IMR-90 (cell line): ENCODE data around the gene DNAAF2. TPM values are rescaled to one million over a fixed set of nuclear protein-coding genes. Genes with fewer than 3 reads are reported as not detected.

Experiments used
- ATAC-seq: fragments of 200-7000 bp; cut with Tn5 transposase; 2 replicates; pipeline ENCODE4 v1.9.1; 2020; ENCODE audit warnings: low read depth, mild to moderate bottlenecking, moderate library complexity
- BruUV-seq: library from RNA; stranded (reverse); fragments of 400-500 nt; replicated peaks from 2 replicates; lab custom pipeline; 2021; lab: Mats Ljungman, UMichigan
- CTCF ChIA-PET: fragments of 300-600 bp; formaldehyde crosslinking; extraction: SDS; loops from one replicate; lab custom pipeline; 2021; ENCODE audit warnings: antibody characterized with exemption; lab: Yijun Ruan, JAX
- POLR2A ChIA-PET: fragments of 300-600 bp; sonication (Branson Sonifier 250); formaldehyde crosslinking; loops from one replicate; lab custom pipeline; 2022; ENCODE audit warnings: antibody characterized with exemption; ENCODE audit not compliant: unreplicated experiment; lab: Charles Lee
- DNase-seq: peaks from one replicate; pipeline ENCODE4 v3.0.0; 2013
- H2AFZ ChIP-seq: replicated peaks from 2 replicates; pipeline ENCODE3; 2013; ENCODE audit warnings: low read length, mild to moderate bottlenecking; ENCODE audit not compliant: poor library complexity
- H2AK5ac ChIP-seq: 2 replicates; pipeline ENCODE4 v1.6.1; 2013; ENCODE audit warnings: low read depth, low read length, inconsistent platforms
- H2AK9ac ChIP-seq: replicated peaks from 2 replicates; pipeline ENCODE3; 2013; ENCODE audit warnings: mild to moderate bottlenecking, low read depth, low read length, moderate library complexity; ENCODE audit not compliant: poor library complexity
- H2BK120ac ChIP-seq: 2 replicates; pipeline ENCODE4 v1.6.1; 2013; ENCODE audit warnings: low read depth, low read length, inconsistent platforms
- H2BK15ac ChIP-seq: 3 replicates; pipeline ENCODE4 v1.6.1; 2013; ENCODE audit warnings: low read depth, low read length, inconsistent platforms
- H2BK20ac ChIP-seq: 2 replicates; pipeline ENCODE4 v1.6.1; 2013; ENCODE audit warnings: low read depth, mild to moderate bottlenecking, inconsistent platforms, low read length, moderate library complexity
- H2BK5ac ChIP-seq: 2 replicates; pipeline ENCODE4 v1.6.1; 2013; ENCODE audit warnings: mild to moderate bottlenecking, low read depth, low read length, inconsistent platforms; ENCODE audit not compliant: poor library complexity, severe bottlenecking
- H3K14ac ChIP-seq: replicated peaks from 2 replicates; pipeline ENCODE4 v1.6.1; 2013; ENCODE audit warnings: low read depth, low read length, inconsistent platforms
- H3K18ac ChIP-seq: 2 replicates; pipeline ENCODE4 v1.6.1; 2013; ENCODE audit warnings: low read depth, low read length, control low read depth
- H3K23ac ChIP-seq: 2 replicates; pipeline ENCODE4 v1.6.1; 2013; ENCODE audit warnings: low read depth, low read length, inconsistent platforms
- H3K27ac ChIP-seq: 2 replicates; pipeline ENCODE4 v1.5.1; 2013; ENCODE audit warnings: mild to moderate bottlenecking, control low read depth, low read length; ENCODE audit not compliant: insufficient read depth
- H3K27me3 ChIP-seq: 2 replicates; pipeline ENCODE4 v1.6.1; 2013; ENCODE audit warnings: low read length; ENCODE audit not compliant: control insufficient read depth, insufficient read depth
- H3K36me3 ChIP-seq: 2 replicates; pipeline ENCODE4 v1.6.1; 2013; ENCODE audit warnings: low read length, mixed read lengths; ENCODE audit not compliant: control insufficient read depth, insufficient read depth
- H3K4ac ChIP-seq: 2 replicates; pipeline ENCODE4 v1.6.1; 2013; ENCODE audit warnings: low read depth, low read length, inconsistent platforms
- H3K4me1 ChIP-seq: 2 replicates; pipeline ENCODE4 v1.6.1; 2013; ENCODE audit warnings: low read length, mixed read lengths; ENCODE audit not compliant: control insufficient read depth, insufficient read depth
- H3K4me2 ChIP-seq: 2 replicates; pipeline ENCODE4 v1.6.1; 2013; ENCODE audit warnings: low read depth, mild to moderate bottlenecking, control low read depth, low read length, moderate library complexity
- H3K4me3 ChIP-seq: 2 replicates; pipeline ENCODE4 v1.5.1; 2013; ENCODE audit warnings: low read depth, mild to moderate bottlenecking, control low read depth, low read length, moderate library complexity; ENCODE audit not compliant: insufficient read depth
- H3K56ac ChIP-seq: 2 replicates; pipeline ENCODE4 v1.6.1; 2013; ENCODE audit warnings: low read length, inconsistent platforms; ENCODE audit not compliant: insufficient read depth; ENCODE audit errors: extremely low read depth
- H3K79me1 ChIP-seq, 2 experiments: 2 replicates each; pipeline ENCODE4 v1.6.1; 2013; ENCODE audit warnings: low read length in 2 of 2, inconsistent platforms in 1 of 2, low read depth in 1 of 2
- H3K9ac ChIP-seq: 2 replicates; pipeline ENCODE4 v1.6.1; 2013; ENCODE audit warnings: low read depth, low read length, control low read depth
- H3K9me1 ChIP-seq: 2 replicates; pipeline ENCODE4 v1.6.1; 2013; ENCODE audit warnings: low read length, inconsistent platforms; ENCODE audit not compliant: insufficient read depth
- H3K9me3 ChIP-seq: 2 replicates; pipeline ENCODE4 v1.6.1; 2013; ENCODE audit warnings: low read length; ENCODE audit not compliant: control insufficient read depth, insufficient read depth
- H4K20me1 ChIP-seq: 2 replicates; pipeline ENCODE4 v1.6.1; 2013; ENCODE audit warnings: low read length, inconsistent platforms; ENCODE audit not compliant: insufficient read depth
- H4K5ac ChIP-seq: 2 replicates; pipeline ENCODE4 v1.6.1; 2013; ENCODE audit warnings: mild to moderate bottlenecking, low read depth, low read length, control low read depth
- H4K8ac ChIP-seq, 2 experiments: 2 replicates each; pipeline ENCODE4 v1.6.1; 2013; ENCODE audit warnings: low read depth in 2 of 2, low read length in 2 of 2, control low read depth in 1 of 2, inconsistent platforms in 1 of 2
- H4K91ac ChIP-seq: 2 replicates; pipeline ENCODE4 v1.6.1; 2013; ENCODE audit warnings: low read depth, low read length, inconsistent platforms; ENCODE audit not compliant: insufficient read depth
- CEBPB ChIP-seq: IDR thresholded peaks from 2 replicates; pipeline ENCODE4 v1.6.1; 2012; ENCODE audit warnings: low read depth, low read length, improper control_type of control experiment
- FOS ChIP-seq: fragments of 150-350 bp; IDR thresholded peaks from 2 replicates; pipeline ENCODE4 v1.6.1; 2016; ENCODE audit warnings: low read depth, low read length
- MAFK ChIP-seq: IDR thresholded peaks from 2 replicates; pipeline ENCODE4 v1.6.1; 2012; ENCODE audit warnings: low read depth, low read length, improper control_type of control experiment
- MXI1 ChIP-seq: IDR thresholded peaks from 2 replicates; pipeline ENCODE4 v1.6.1; 2012; ENCODE audit warnings: low read depth, mild to moderate bottlenecking, low read length, moderate library complexity, borderline replicate concordance
- NFE2L2 ChIP-seq: fragments of 150-350 bp; IDR thresholded peaks from 2 replicates; pipeline ENCODE4 v1.6.1; 2016; ENCODE audit warnings: low read depth, mild to moderate bottlenecking, low read length
- POLR2A ChIP-seq: IDR thresholded peaks from 2 replicates; pipeline ENCODE4 v1.6.1; 2012; ENCODE audit warnings: mild to moderate bottlenecking, low read depth, low read length
- RAD21 ChIP-seq: IDR thresholded peaks from 2 replicates; pipeline ENCODE4 v1.6.1; 2012; ENCODE audit warnings: low read length, improper control_type of control experiment
- RCOR1 ChIP-seq: IDR thresholded peaks from 2 replicates; pipeline ENCODE4 v1.6.1; 2012; ENCODE audit warnings: mild to moderate bottlenecking, low read length, improper control_type of control experiment; ENCODE audit not compliant: insufficient replicate concordance
- RFX5 ChIP-seq: IDR thresholded peaks from 2 replicates; pipeline ENCODE4 v1.8.0; 2012; ENCODE audit warnings: low read depth, mild to moderate bottlenecking, low read length, moderate library complexity
- WGBS, 2 experiments: methylation state at CpG; one replicate each; pipeline versions ENCODE4 v1.1.5 to v1.1.7; 2013; ENCODE audit warnings: missing lambda C conversion rate in 2 of 2; ENCODE audit not compliant: insufficient read length in 1 of 2; ENCODE audit errors: extremely low coverage in 2 of 2; 5-methylcytosine and 5-hydroxymethylcytosine counted together
- dilution Hi-C: fragments of 300-500 bp; cut with HindIII; formaldehyde crosslinking; loops from one replicate; pipeline ENCODE4 v1.14.3; 2018; ENCODE audit warnings: low sequenced_read_pairs; ENCODE audit not compliant: unreplicated experiment
- in situ Hi-C: fragments of 300-500 bp; cut with MboI; formaldehyde crosslinking; loops from 3 replicates; pipeline ENCODE4 v1.14.3; 2019; ENCODE audit warnings: low sequenced_read_pairs, inconsistent platforms, mixed read lengths
- intact Hi-C: fragments of 100-400 bp; cut with micrococcal nuclease; formaldehyde crosslinking; loops from 2 replicates; pipeline ENCODE4 v1.10.0; 2022
- polyA plus RNA-seq, 3 experiments: library from polyadenylated mRNA; depleted of rRNA; stranded (reverse); fragments of >200 nt; gene quantifications; 2 replicates each; pipeline ENCODE4 v1.2.3, GENCODE V29; 2012; ENCODE audit warnings: low replicate concordance in 1 of 3
- total RNA-seq: library from RNA; depleted of rRNA; stranded (reverse); fragments of >200 nt; gene quantifications from 2 replicates; pipeline ENCODE4 v1.2.3, GENCODE V29; 2012
- TF ChIP-seq, protein P1 (sequence below): fragments of 150-350 bp; IDR thresholded peaks from 2 replicates; pipeline ENCODE4 v1.6.1; 2017; ENCODE audit warnings: mild to moderate bottlenecking, antibody characterized with exemption, low read length, low read depth
- TF ChIP-seq, protein P2 (sequence below): conservative IDR thresholded peaks from 2 replicates; pipeline ENCODE4 v1.5.1; 2012; ENCODE audit warnings: mild to moderate bottlenecking, low read depth, low read length, improper control_type of control experiment
- TF ChIP-seq, protein P3 (sequence below): fragments of 150-350 bp; IDR thresholded peaks from 2 replicates; pipeline ENCODE4 v1.6.1; 2016; ENCODE audit warnings: low read depth, mild to moderate bottlenecking, low read length, moderate library complexity, borderline replicate concordance

DNAAF2 gene
- total and polyA plus RNA-seq, 2 of the 4 experiments (the other 2 are of a cell fraction) = 4.1 to 4.7 TPM

DNA sequence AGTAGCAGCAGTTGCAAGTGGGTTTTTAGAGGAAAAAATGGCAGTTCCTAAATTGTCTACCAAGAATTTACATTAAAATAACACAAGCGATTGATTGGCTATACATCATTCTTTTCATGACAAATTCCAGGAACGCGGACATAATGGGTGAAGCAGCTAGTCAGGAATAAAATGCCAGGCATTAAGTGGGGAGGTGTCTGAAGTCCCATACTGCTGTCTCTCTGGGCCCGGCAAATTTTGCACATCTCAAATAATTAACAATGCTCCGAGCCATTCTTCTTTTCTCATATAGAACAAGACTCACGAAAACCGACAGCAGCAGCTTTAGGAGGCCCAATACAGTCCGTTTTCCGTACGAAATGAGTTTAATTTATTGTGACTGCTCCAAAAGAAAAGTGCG is 15.3 kb downstream of the DNAAF2 start:
- no peaks in the 10 kb centered on the region for H3K9me3 ChIP-seq
- no peaks in the 10 kb centered on the region for H3K27me3 ChIP-seq
- TF ChIP-seq, protein P1, sequence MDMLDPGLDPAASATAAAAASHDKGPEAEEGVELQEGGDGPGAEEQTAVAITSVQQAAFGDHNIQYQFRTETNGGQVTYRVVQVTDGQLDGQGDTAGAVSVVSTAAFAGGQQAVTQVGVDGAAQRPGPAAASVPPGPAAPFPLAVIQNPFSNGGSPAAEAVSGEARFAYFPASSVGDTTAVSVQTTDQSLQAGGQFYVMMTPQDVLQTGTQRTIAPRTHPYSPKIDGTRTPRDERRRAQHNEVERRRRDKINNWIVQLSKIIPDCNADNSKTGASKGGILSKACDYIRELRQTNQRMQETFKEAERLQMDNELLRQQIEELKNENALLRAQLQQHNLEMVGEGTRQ = no peak
- TF ChIP-seq POLR2A = no peak
- TF ChIP-seq MXI1 = no peak
- no peak for TF ChIP-seq RFX5
- no peak for TF ChIP-seq RAD21
- no peak for TF ChIP-seq CEBPB
- no peak for TF ChIP-seq RCOR1
- no peak for TF ChIP-seq FOS
- TF ChIP-seq NFE2L2 = no peak
- no peak for TF ChIP-seq MAFK
- TF ChIP-seq, protein P2, sequence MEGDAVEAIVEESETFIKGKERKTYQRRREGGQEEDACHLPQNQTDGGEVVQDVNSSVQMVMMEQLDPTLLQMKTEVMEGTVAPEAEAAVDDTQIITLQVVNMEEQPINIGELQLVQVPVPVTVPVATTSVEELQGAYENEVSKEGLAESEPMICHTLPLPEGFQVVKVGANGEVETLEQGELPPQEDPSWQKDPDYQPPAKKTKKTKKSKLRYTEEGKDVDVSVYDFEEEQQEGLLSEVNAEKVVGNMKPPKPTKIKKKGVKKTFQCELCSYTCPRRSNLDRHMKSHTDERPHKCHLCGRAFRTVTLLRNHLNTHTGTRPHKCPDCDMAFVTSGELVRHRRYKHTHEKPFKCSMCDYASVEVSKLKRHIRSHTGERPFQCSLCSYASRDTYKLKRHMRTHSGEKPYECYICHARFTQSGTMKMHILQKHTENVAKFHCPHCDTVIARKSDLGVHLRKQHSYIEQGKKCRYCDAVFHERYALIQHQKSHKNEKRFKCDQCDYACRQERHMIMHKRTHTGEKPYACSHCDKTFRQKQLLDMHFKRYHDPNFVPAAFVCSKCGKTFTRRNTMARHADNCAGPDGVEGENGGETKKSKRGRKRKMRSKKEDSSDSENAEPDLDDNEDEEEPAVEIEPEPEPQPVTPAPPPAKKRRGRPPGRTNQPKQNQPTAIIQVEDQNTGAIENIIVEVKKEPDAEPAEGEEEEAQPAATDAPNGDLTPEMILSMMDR = no peak
- TF ChIP-seq, protein P3, sequence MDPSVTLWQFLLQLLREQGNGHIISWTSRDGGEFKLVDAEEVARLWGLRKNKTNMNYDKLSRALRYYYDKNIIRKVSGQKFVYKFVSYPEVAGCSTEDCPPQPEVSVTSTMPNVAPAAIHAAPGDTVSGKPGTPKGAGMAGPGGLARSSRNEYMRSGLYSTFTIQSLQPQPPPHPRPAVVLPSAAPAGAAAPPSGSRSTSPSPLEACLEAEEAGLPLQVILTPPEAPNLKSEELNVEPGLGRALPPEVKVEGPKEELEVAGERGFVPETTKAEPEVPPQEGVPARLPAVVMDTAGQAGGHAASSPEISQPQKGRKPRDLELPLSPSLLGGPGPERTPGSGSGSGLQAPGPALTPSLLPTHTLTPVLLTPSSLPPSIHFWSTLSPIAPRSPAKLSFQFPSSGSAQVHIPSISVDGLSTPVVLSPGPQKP = no peak
- intact Hi-C loops = loop anchor here (2.0 kb wide), 1 partner anchor 157 kb away; no protein-coding TSS in a partner anchor
- H3K23ac ChIP-seq = peak overlapping the region; percentile 81; the same call in 1 of the 2 replicates
- no peak overlapping the region for H2BK120ac ChIP-seq
- dilution Hi-C loops = no loop called here
- peak overlapping the region; percentile 79 for H2BK5ac ChIP-seq
- H3K79me1 ChIP-seq = peaks cover 8 to 55% of the 10 kb centered on the region in 2 experiments; a peak in 3 of 4 replicates
- H3K27ac ChIP-seq = peak overlapping the region; percentile 91
- peak overlapping the region; percentile 92 for H2AK9ac ChIP-seq
- H2AFZ ChIP-seq = no peak overlapping the region
- H3K4me3 ChIP-seq = peak overlapping the region; percentile 75
- peak overlapping the region; percentile 82 for H3K4me2 ChIP-seq
- peak overlapping the region; percentile 94 for H3K56ac ChIP-seq
- BruUV-seq = no TSS peak
- no peak overlapping the region for H2BK15ac ChIP-seq
- WGBS, 2 experiments = no CpG with 5 or more reads among the region's 11 CpGs
- no peak overlapping the region for H3K18ac ChIP-seq
- peak overlapping the region; percentile 93 for H3K4ac ChIP-seq
- peaks cover 46% of the 10 kb centered on the region for H4K20me1 ChIP-seq
- in situ Hi-C loops = no loop called here
- ChIA-PET POLR2A (no interaction called here), CTCF (interaction anchor here (1.1 kb wide), 1 partner anchor 10 kb away, joined by 3 read pairs; no protein-coding TSS in a partner anchor)
- DNase-seq (no peak), ATAC-seq (no peak)
- peaks cover 11% of the 10 kb centered on the region for H3K36me3 ChIP-seq
- peak overlapping the region; percentile 87 for H4K91ac ChIP-seq
- peaks cover 7% of the 10 kb centered on the region for H3K9me1 ChIP-seq
- peak overlapping the region; percentile 89 for H3K14ac ChIP-seq
- peak overlapping the region; percentile 92 for H3K9ac ChIP-seq
- peaks cover 13% of the 10 kb centered on the region for H3K4me1 ChIP-seq
- H4K5ac ChIP-seq = peak overlapping the region; percentile 2; the same call in 1 of the 2 replicates
- peak overlapping the region; percentile 68 to 86; a peak in 2 of 4 replicates for H4K8ac ChIP-seq
- H2AK5ac ChIP-seq = peak overlapping the region; percentile 31; the same call in 1 of the 2 replicates
- no peak overlapping the region for H2BK20ac ChIP-seq
